K562 (cell line): ENCODE measurements around the gene GPR15. TPM values are rescaled to one million over a fixed set of nuclear protein-coding genes. Genes with fewer than 3 reads are reported as not detected.
A peak's percentile ranks its signal among the peaks of the same experiment; 100 is the strongest.

ENCODE experiments used
- BRF1 ChIP-seq: IDR thresholded peaks from 3 replicates; pipeline ENCODE4 v1.6.1; 2011; ENCODE audit warnings: borderline replicate concordance, mild to moderate bottlenecking; ENCODE audit not compliant: insufficient read length; ENCODE audit errors: extremely low read depth
- CREM ChIP-seq: IDR thresholded peaks from 2 replicates; pipeline ENCODE4 v1.6.1; 2014; ENCODE audit warnings: antibody characterized with exemption, low read depth
- CTBP1 ChIP-seq: fragments of 450-650 bp; IDR thresholded peaks from 2 replicates; pipeline ENCODE4 v1.6.1; 2016; ENCODE audit warnings: borderline replicate concordance
- E2F1 ChIP-seq: sonication (generic); formaldehyde crosslinking; IDR thresholded peaks from 2 replicates; pipeline ENCODE4 v1.8.1; 2023; ENCODE audit warnings: mild to moderate bottlenecking, missing genetic modification reagents, moderate library complexity
- FOXA1 ChIP-seq: fragments of 450-650 bp; IDR thresholded peaks from 2 replicates; pipeline ENCODE4 v1.6.1; 2016; ENCODE audit warnings: mild to moderate bottlenecking, borderline replicate concordance
- GABPB2 ChIP-seq: fragments of 250-450 bp; sonication (Bioruptor Pico); conservative IDR thresholded peaks from 2 replicates; pipeline ENCODE4 v1.5.1; 2021; ENCODE audit warnings: mild to moderate bottlenecking
- HDAC2 ChIP-seq: fragments of 450-650 bp; IDR thresholded peaks from 2 replicates; pipeline ENCODE4 v1.6.1; 2016; ENCODE audit warnings: mild to moderate bottlenecking
- HMGN3 ChIP-seq: IDR thresholded peaks from 2 replicates; pipeline ENCODE4 v1.6.1; 2011; ENCODE audit warnings: borderline replicate concordance, low read depth, mild to moderate bottlenecking, mixed read lengths, low read length; ENCODE audit not compliant: insufficient read length; ENCODE audit errors: extremely low read depth
- KDM1A ChIP-seq, 2 experiments: fragments of 450-650 bp; IDR thresholded peaks; 2 replicates each; pipeline ENCODE4 v1.6.1; 2016; ENCODE audit warnings: mild to moderate bottlenecking in 2 of 2
- LCOR ChIP-seq: sonication (generic); formaldehyde crosslinking; IDR thresholded peaks from 2 replicates; pipeline ENCODE4 v1.8.0; 2022; ENCODE audit warnings: mild to moderate bottlenecking, missing genetic modification reagents
- MCM2 ChIP-seq: fragments of 450-650 bp; IDR thresholded peaks from 2 replicates; pipeline ENCODE4 v1.6.1; 2017; ENCODE audit warnings: low read depth, mild to moderate bottlenecking
- MCM3 ChIP-seq: fragments of 450-650 bp; IDR thresholded peaks from 2 replicates; pipeline ENCODE4 v1.6.1; 2016
- NCOA6 ChIP-seq: fragments of 450-650 bp; IDR thresholded peaks from 2 replicates; pipeline ENCODE4 v1.6.1; 2017; ENCODE audit warnings: mild to moderate bottlenecking
- POLR2B ChIP-seq: fragments of 450-650 bp; IDR thresholded peaks from 2 replicates; pipeline ENCODE4 v1.6.1; 2018; ENCODE audit warnings: low read depth; ENCODE audit not compliant: partially characterized antibody
- SRF ChIP-seq, 2 experiments: fragments of 250-450, 450-650 bp in 1 of 2; sonication (Bioruptor Pico) in 1 of 2; sonication (generic) in 1 of 2; formaldehyde crosslinking; IDR thresholded peaks; 2 replicates each; pipeline versions ENCODE4 v1.5.0 to v1.5.1; 2020 to 2022; ENCODE audit warnings: mild to moderate bottlenecking in 1 of 2, missing genetic modification reagents in 1 of 2
- STAG1 ChIP-seq: sonication (generic); formaldehyde crosslinking; IDR thresholded peaks from 2 replicates; pipeline ENCODE4 v1.5.0; 2020; ENCODE audit warnings: missing genetic modification reagents, borderline replicate concordance
- STAT5B ChIP-seq: fragments of 250-450 bp; sonication (Bioruptor Pico); IDR thresholded peaks from 2 replicates; pipeline ENCODE4 v1.8.0; 2021; ENCODE audit warnings: mild to moderate bottlenecking, inconsistent platforms
- TAF1 ChIP-seq: IDR thresholded peaks from 2 replicates; pipeline ENCODE4 v1.6.1; 2011; ENCODE audit warnings: mild to moderate bottlenecking, low read length, moderate library complexity; ENCODE audit not compliant: insufficient read depth, control insufficient read depth, severe bottlenecking; ENCODE audit errors: extremely low read depth
- THRA ChIP-seq: fragments of 450-650 bp; IDR thresholded peaks from 2 replicates; pipeline ENCODE4 v1.6.1; 2017; ENCODE audit warnings: mild to moderate bottlenecking, moderate library complexity
- TSHZ1 ChIP-seq: fragments of 250-450 bp; sonication (Bioruptor Pico); IDR thresholded peaks from 2 replicates; pipeline ENCODE4 v1.4.0; 2020; ENCODE audit warnings: mild to moderate bottlenecking, moderate library complexity
- XRCC5 ChIP-seq: fragments of 200-400 bp; formaldehyde crosslinking; IDR thresholded peaks from 2 replicates; pipeline ENCODE4 v1.6.1; 2017; ENCODE audit warnings: low read depth, mild to moderate bottlenecking, low read length
- ZBTB12 ChIP-seq: fragments of 250-450 bp; sonication (Bioruptor Pico); IDR thresholded peaks from 2 replicates; pipeline ENCODE4 v1.4.0; 2020
- ZNF212 ChIP-seq: fragments of 450-650 bp; formaldehyde crosslinking; IDR thresholded peaks from 2 replicates; pipeline ENCODE4 v1.4.0; 2020; ENCODE audit warnings: mild to moderate bottlenecking
- ZNF444 ChIP-seq: fragments of 250-450 bp; sonication (Bioruptor Pico); IDR thresholded peaks from 2 replicates; pipeline ENCODE4 v1.4.0; 2020; ENCODE audit warnings: mild to moderate bottlenecking, moderate library complexity
- ZNF77 ChIP-seq: fragments of 250-450 bp; sonication (Bioruptor Pico); IDR thresholded peaks from 2 replicates; pipeline ENCODE4 v1.5.0; 2020
- polyA plus RNA-seq, 8 experiments: library from polyadenylated mRNA; depleted of rRNA in 4 of 8; stranded (reverse) in 5 of 8; unstranded in 3 of 8; fragments of >200 nt; fragmentation: Nextera tagmentation in 2 of 8; fragmentation: Illumina TruSeq in 1 of 8; extraction: Ambion mirVana in 2 of 8; extraction: Trizol in 1 of 8; gene quantifications; 2 replicates each; pipeline versions ENCODE4 v1.2.1 to v1.2.3, GENCODE V29; 2011 to 2014; ENCODE audit warnings: inconsistent platforms in 1 of 8, missing spikeins in 1 of 8
- total RNA-seq, 7 experiments: library from RNA; depleted of rRNA in 6 of 7; stranded (reverse); fragments of >200 nt in 6 of 7; fragmentation: Illumina TruSeq in 2 of 7; extraction: Trizol in 2 of 7; gene quantifications; 2 replicates each; pipeline versions ENCODE4 v1.2.1 to v1.2.3, GENCODE V29; 2011 to 2021; ENCODE audit warnings: low replicate concordance in 1 of 7

Gene GPR15
- total and polyA plus RNA-seq, 9 of the 15 experiments (the other 6 are each of a cell fraction or from before 2014, with no cell fraction given) = 0.13 TPM; not detected in 8

GRCh38 chr3:98583766-98584165, 52.0 kb downstream of the GPR15 start (continued):
- TF ChIP-seq ZBTB12 (CRISPR knock-in tag) (0 out of 2 replicates have a peak, but pooled peaks have one; percentile 13), BRF1 (no peak), STAG1 (no peak), ZNF77 (no peak), CREM (peak; percentile 56; the same call in 1 of the 2 replicates), STAT5B (no peak), NCOA6 (no peak), ZNF444 (CRISPR knock-in tag) (peak; percentile 41; the same call in 1 of the 2 replicates), TSHZ1 (no peak), KDM1A (IDR thresholded peaks at IDR 0.05) (peak; percentile 93 to 94), GABPB2 (CRISPR knock-in tag) (no peak), SRF (CRISPR knock-in tag; IDR thresholded peaks at IDR 0.05) (no peak), HDAC2 (peak; percentile 91), POLR2B (no peak), FOXA1 (no peak), MCM3 (no peak), ZNF212 (no peak), TAF1 (no peak), MCM2 (no peak), E2F1 (CRISPR knock-in tag) (no peak), THRA (no peak), HMGN3 (peak; percentile 98), XRCC5 (no peak), CTBP1 (peak; percentile 59; the same call in 1 of the 2 replicates), LCOR (CRISPR knock-in tag) (peak; percentile 62; the same call in 1 of the 2 replicates)
